ENCODE measurements around the gene MGST3. TPM values are rescaled to one million over a fixed set of nuclear protein-coding genes. Genes with fewer than 3 reads are reported as not detected.
"Not testable (repeated sequence)": the region's sequence is repeated elsewhere in the genome, so short reads cannot be mapped to it uniquely, and the experiment has no call there.

MGST3 gene
- total and polyA plus RNA-seq, 7 experiments from 2014 or later, result 21.4 to 119 (median 54.9) TPM

DNA sequence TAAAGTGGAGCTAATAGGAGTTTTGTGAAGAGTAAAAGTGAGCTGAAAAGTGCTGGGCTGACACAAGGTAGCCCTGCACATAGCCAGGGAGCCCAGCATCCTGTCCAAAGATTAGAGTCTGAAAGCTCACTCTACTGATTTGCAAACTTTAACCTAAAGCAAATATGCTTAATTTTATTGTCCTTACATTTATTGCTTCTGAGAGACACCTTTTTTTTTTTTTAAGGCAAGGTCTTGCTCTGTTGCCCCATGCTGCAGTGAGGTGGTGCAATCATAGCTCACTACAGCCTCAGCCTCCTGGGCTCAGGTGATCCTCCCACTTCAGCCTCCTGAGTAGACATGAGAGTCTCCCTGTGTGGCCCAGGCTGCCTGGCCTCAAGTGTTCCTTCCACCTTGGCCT is 16.5 kb downstream of the MGST3 start:
- no peaks in the 10 kb centered on the region for H3K9me3 Mint-ChIP-seq
- no peak for ATAC-seq
- POLR2A ChIA-PET, result interaction anchor here (0.7 to 1.2 kb wide), 2 partner anchors 17 to 473 kb away, joined by 3 to 8 read pairs; no protein-coding TSS in a partner anchor
- no peaks in the 10 kb centered on the region for H3K27me3 Mint-ChIP-seq
- intact Hi-C loops (cut with micrococcal nuclease), result no loop called here
- no peaks in the 10 kb centered on the region for H3K9me3 ChIP-seq (ENCODE audit: control insufficient read depth in 2 of 3, low read length in 3 of 3)
- H3K27ac ChIP-seq (ENCODE audit: low read depth, low read length), result no peak overlapping the region
- peaks cover 0 to 12% (median 0%) of the 10 kb centered on the region in 3 experiments for H3K36me3 ChIP-seq (ENCODE audit: control insufficient read depth in 2 of 3, insufficient read depth in 3 of 3, low read length in 3 of 3)
- peak overlapping the region in 2 of 9 donors; percentile 12 to 30 for H3K27ac Mint-ChIP-seq
- no peaks in the 10 kb centered on the region for H3K27me3 ChIP-seq (ENCODE audit: control insufficient read depth in 2 of 2, insufficient read depth in 2 of 2, low read length in 2 of 2)
- CTCF ChIA-PET, result no interaction called here
- H3K36me3 Mint-ChIP-seq, result peaks cover 0 to 12% (median 4%) of the 10 kb centered on the region in 5 donors
- peaks cover 11 to 37% (median 19%) of the 10 kb centered on the region in 7 donors for H3K4me1 Mint-ChIP-seq
- H3K4me3 ChIP-seq (ENCODE audit: low read length), result no peak overlapping the region
- H3K4me1 ChIP-seq (ENCODE audit: control insufficient read depth in 2 of 2, insufficient read depth in 2 of 2, low read length in 2 of 2), result peaks cover 7 to 8% of the 10 kb centered on the region in 2 donors
- no peak overlapping the region for H3K4me3 Mint-ChIP-seq
- no peak for DNase-seq

DNA sequence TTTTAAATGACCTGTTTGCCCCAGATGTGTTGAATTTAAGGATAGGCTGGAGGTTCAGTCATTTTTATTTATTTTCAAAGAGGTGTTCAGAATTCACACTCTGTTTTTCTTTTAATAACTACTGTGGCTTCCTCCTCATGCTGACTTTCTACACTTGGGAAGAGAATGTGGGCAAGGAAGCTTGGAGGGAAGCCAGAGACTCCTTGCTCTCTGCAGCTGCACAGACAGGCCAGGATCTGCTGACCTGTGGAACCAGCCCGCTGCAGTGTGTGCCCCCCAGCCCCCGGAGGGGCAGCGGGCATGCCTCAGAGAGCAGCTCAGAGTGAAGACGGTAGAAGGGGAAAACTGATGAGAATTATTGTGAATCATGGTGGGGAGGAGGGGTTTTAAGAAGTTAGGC is 16.9 kb downstream of the MGST3 start:
- ATAC-seq (no peak), DNase-seq (no peak)
- Mint-ChIP-seq H3K4me3 (no peak overlapping the region), H3K9me3 (no peaks in the 10 kb centered on the region), H3K27me3 (no peaks in the 10 kb centered on the region), H3K36me3 (peaks cover 0 to 13% (median 4%) of the 10 kb centered on the region in 5 donors), H3K4me1 (peaks cover 11 to 36% (median 19%) of the 10 kb centered on the region in 7 donors), H3K27ac (peak overlapping the region in 2 of 9 donors; percentile 54 to 90)
- ChIA-PET CTCF (no interaction called here), POLR2A (interaction anchor here (1.2 kb wide), 1 partner anchor 16 kb away, joined by 3 read pairs; no protein-coding TSS in a partner anchor)
- Histone ChIP-seq H3K4me1 (ENCODE audit: control insufficient read depth in 2 of 2, insufficient read depth in 2 of 2, low read length in 2 of 2) (peaks cover 7 to 8% of the 10 kb centered on the region in 2 donors), H3K36me3 (ENCODE audit: control insufficient read depth in 2 of 3, insufficient read depth in 3 of 3, low read length in 3 of 3) (peaks cover 0 to 12% (median 0%) of the 10 kb centered on the region in 3 experiments), H3K9me3 (ENCODE audit: control insufficient read depth in 2 of 3, low read length in 3 of 3) (no peaks in the 10 kb centered on the region), H3K27me3 (ENCODE audit: control insufficient read depth in 2 of 2, insufficient read depth in 2 of 2, low read length in 2 of 2) (no peaks in the 10 kb centered on the region), H3K4me3 (ENCODE audit: low read length) (no peak overlapping the region), H3K27ac (ENCODE audit: low read depth, low read length) (no peak overlapping the region)
- intact Hi-C loops (cut with micrococcal nuclease), result no loop called here

DNA sequence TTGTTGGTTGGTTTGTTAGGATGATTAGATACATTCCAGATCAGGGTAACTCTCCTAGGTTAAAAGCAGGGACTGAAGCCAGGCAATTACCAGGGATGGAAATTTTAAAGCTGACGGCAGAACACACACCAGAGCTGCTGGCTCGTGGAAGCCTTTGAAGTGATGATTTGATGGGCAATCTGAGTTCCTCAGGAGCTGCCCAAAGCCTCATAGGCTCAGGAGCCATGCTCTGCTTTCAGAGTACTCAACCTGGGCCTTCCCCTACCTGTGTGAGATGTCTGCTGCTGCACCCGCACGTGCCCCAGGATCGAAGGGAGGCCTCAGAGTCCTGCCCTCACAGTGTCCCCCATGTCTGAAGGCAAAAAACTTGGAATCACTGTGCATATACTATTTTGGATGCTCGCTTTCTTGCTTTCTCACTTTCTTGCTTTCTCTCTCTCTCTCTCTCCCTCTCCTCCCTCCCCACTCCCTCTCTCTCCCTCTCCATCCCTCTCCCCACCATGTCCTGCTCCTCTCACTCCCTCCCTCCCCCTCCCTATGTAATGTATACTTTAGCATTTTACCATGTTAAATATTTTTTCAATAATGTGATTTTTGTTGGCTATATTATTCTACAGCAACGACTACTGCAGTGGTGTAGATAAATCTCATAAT is 18.0 kb downstream of the MGST3 start:
- POLR2A ChIA-PET, result no interaction called here
- Mint-ChIP-seq H3K27me3 (no peaks in the 10 kb centered on the region), H3K36me3 (peaks cover 2 to 24% (median 8%) of the 10 kb centered on the region in 5 donors), H3K4me1 (peaks cover 11 to 32% (median 19%) of the 10 kb centered on the region in 7 donors), H3K9me3 (no peaks in the 10 kb centered on the region), H3K27ac (peak overlapping the region in 1 of 9 donors; percentile 74), H3K4me3 (no peak overlapping the region)
- CTCF ChIA-PET, result no interaction called here
- H3K27me3 ChIP-seq (ENCODE audit: control insufficient read depth in 2 of 2, insufficient read depth in 2 of 2, low read length in 2 of 2), result no peaks in the 10 kb centered on the region
- peaks cover 0 to 21% (median 0%) of the 10 kb centered on the region in 3 experiments for H3K36me3 ChIP-seq (ENCODE audit: control insufficient read depth in 2 of 3, insufficient read depth in 3 of 3, low read length in 3 of 3)
- DNase-seq, result no peak
- H3K9me3 ChIP-seq (ENCODE audit: control insufficient read depth in 2 of 3, low read length in 3 of 3), result no peaks in the 10 kb centered on the region
- ATAC-seq, result no peak
- H3K4me3 ChIP-seq (ENCODE audit: low read length), result no peak overlapping the region
- H3K27ac ChIP-seq (ENCODE audit: low read depth, low read length), result no peak overlapping the region
- H3K4me1 ChIP-seq (ENCODE audit: control insufficient read depth in 2 of 2, insufficient read depth in 2 of 2, low read length in 2 of 2), result peaks cover 7 to 8% of the 10 kb centered on the region in 2 donors
- intact Hi-C loops (cut with micrococcal nuclease), result no loop called here

DNA sequence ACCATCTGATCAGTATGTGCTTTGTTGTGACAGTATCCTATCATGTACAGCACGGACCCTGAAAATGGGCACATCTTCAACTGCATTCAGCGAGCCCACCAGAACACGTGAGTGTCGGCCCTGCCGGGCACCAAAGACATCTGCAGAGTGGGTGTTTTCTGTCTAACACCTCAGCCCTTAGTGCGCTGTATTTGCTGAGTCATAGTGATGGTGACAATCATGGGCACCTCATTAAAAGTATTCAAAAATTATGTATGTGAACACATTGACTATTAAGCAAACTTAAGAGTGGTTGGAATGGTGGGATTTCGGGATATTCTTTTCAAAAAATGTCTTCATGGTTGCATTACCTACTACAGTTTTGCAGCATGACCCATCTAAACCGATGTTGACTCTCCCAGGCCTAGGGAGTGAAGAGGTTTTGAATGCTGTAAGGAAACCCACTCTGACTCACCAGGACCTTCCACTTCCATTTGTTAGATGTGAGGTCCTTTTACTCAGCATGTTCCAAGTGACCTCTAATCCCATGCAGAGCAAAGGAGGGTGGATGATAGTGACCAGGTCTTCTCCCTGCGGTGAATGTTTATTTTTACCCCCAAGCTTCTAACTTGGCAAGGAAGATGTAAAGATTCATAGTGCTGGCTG is 20.1 kb downstream of the MGST3 start:
- H3K4me3 ChIP-seq (ENCODE audit: low read length), result no peak overlapping the region
- intact Hi-C loops (cut with micrococcal nuclease), result no loop called here
- Mint-ChIP-seq H3K9me3 (no peaks in the 10 kb centered on the region), H3K4me1 (peaks cover 6 to 17% (median 11%) of the 10 kb centered on the region in 7 donors), H3K36me3 (peaks cover 4 to 40% (median 14%) of the 10 kb centered on the region in 5 donors), H3K27ac (no peak overlapping the region), H3K27me3 (no peaks in the 10 kb centered on the region), H3K4me3 (no peak overlapping the region)
- no peaks in the 10 kb centered on the region for H3K9me3 ChIP-seq (ENCODE audit: control insufficient read depth in 2 of 3, low read length in 3 of 3)
- ATAC-seq (no peak), DNase-seq (no peak)
- CTCF ChIA-PET, result no interaction called here
- no peak overlapping the region for H3K27ac ChIP-seq (ENCODE audit: low read depth, low read length)
- H3K4me1 ChIP-seq (ENCODE audit: control insufficient read depth in 2 of 2, insufficient read depth in 2 of 2, low read length in 2 of 2), result peaks cover 0 to 4% of the 10 kb centered on the region in 2 donors
- H3K36me3 ChIP-seq (ENCODE audit: control insufficient read depth in 2 of 3, insufficient read depth in 3 of 3, low read length in 3 of 3), result peaks cover 0 to 35% (median 0%) of the 10 kb centered on the region in 3 experiments
- POLR2A ChIA-PET, result no interaction called here
- H3K27me3 ChIP-seq (ENCODE audit: control insufficient read depth in 2 of 2, insufficient read depth in 2 of 2, low read length in 2 of 2), result no peaks in the 10 kb centered on the region

DNA sequence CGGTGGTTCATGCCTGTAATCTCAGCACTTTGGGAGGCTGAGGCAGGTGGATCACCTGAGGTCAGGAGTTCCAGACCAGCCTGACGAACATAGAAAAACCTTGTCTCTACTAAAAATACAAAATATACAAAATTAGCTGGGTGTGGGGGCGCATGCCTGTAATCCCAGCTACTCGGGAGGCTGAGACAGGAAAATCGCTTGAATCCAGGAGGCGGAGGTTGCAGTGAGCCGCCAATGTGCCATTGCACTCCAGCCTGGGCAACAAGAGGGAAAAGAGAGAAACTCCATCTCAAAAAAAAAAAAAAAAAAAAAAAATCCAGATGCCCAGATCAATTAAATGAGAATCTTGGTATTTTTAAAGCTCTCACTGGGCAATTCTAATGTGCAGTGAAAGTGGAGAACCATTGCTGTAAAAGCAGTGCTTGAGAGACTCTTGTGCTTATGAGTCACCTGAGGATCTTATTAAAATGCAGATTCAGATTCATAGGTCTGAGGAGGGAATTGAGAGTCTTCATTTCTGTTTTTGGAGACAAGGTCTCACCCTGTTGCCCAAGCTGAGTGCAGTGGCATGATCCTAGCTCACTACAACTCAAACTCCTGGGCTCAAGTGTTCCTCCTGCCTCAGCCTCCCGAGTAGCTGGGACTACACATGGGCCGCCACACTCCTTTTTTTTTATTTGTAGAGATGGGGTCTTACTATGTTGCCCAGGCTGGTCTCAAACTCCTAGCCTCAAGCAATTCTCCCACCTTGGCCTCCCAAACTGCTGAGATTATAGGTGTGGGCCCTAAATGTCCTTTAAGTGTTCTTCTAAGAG is 27.9 kb downstream of the MGST3 start:
- ATAC-seq; H3K9me3 ChIP-seq (ENCODE audit: control insufficient read depth in 2 of 3, low read length in 3 of 3); H3K4me3 Mint-ChIP-seq; intact Hi-C loops (cut with micrococcal nuclease); DNase-seq; H3K9me3 Mint-ChIP-seq; H3K27me3 ChIP-seq (ENCODE audit: control insufficient read depth in 2 of 2, insufficient read depth in 2 of 2, low read length in 2 of 2); H3K27me3 Mint-ChIP-seq; H3K4me1 Mint-ChIP-seq; H3K27ac ChIP-seq (ENCODE audit: low read depth, low read length); H3K4me1 ChIP-seq (ENCODE audit: control insufficient read depth in 2 of 2, insufficient read depth in 2 of 2, low read length in 2 of 2); H3K4me3 ChIP-seq (ENCODE audit: low read length); CTCF ChIA-PET: not testable (repeated sequence)
- H3K36me3 ChIP-seq (ENCODE audit: control insufficient read depth in 2 of 3, insufficient read depth in 3 of 3, low read length in 3 of 3), result peaks cover 7 to 57% (median 14%) of the 10 kb centered on the region in 3 experiments
- H3K36me3 Mint-ChIP-seq, result peaks cover 10 to 52% (median 24%) of the 10 kb centered on the region in 5 donors
- H3K27ac Mint-ChIP-seq, result peak overlapping the region in 5 of 9 donors; percentile 6 to 75 (median 38)
- POLR2A ChIA-PET, result interaction anchor here (1.4 kb wide), 1 partner anchor 28 kb away, joined by 3 read pairs; the partner anchor contains the start of gene MGST3

DNA sequence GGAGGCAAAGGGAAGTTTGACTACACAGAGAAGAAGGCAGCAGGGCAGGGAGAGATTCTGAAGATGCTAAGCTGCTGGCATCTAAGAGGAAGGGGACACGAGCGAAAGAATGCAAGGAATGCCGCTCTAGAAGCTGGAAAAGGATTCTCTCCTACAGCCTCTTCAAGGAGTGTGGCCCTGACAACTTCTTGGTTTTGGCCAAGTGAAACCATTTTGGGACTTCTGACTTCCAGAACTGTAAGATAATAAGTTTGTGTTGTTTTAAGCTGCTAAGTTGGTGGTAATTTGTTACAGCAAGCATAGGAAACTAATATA is 28.5 kb downstream of the MGST3 start:
- peaks cover 7 to 54% (median 20%) of the 10 kb centered on the region in 5 donors for H3K36me3 Mint-ChIP-seq
- H3K9me3 Mint-ChIP-seq, result no peaks in the 10 kb centered on the region

More for the DNA sequence above, 28.5 kb downstream of the MGST3 start:
- Histone ChIP-seq H3K9me3 (ENCODE audit: control insufficient read depth in 2 of 3, low read length in 3 of 3) (no peaks in the 10 kb centered on the region), H3K4me3 (ENCODE audit: low read length) (no peak overlapping the region), H3K27ac (ENCODE audit: low read depth, low read length) (no peak overlapping the region), H3K36me3 (ENCODE audit: control insufficient read depth in 2 of 3, insufficient read depth in 3 of 3, low read length in 3 of 3) (peaks cover 13 to 58% (median 19%) of the 10 kb centered on the region in 3 experiments), H3K27me3 (ENCODE audit: control insufficient read depth in 2 of 2, insufficient read depth in 2 of 2, low read length in 2 of 2) (no peaks in the 10 kb centered on the region), H3K4me1 (ENCODE audit: control insufficient read depth in 2 of 2, insufficient read depth in 2 of 2, low read length in 2 of 2) (no peaks in the 10 kb centered on the region)
- ATAC-seq (no peak), DNase-seq (no peak)
- Mint-ChIP-seq H3K27ac (peak overlapping the region in 6 of 9 donors; percentile 6 to 75 (median 41)), H3K4me1 (no peaks in the 10 kb centered on the region), H3K27me3 (no peaks in the 10 kb centered on the region), H3K4me3 (no peak overlapping the region)
- intact Hi-C loops (cut with micrococcal nuclease), result no loop called here
- ChIA-PET CTCF (no interaction called here), POLR2A (no interaction called here)
